ENCODE results near the gene HMCN1.

Gene HMCN1

DNA sequence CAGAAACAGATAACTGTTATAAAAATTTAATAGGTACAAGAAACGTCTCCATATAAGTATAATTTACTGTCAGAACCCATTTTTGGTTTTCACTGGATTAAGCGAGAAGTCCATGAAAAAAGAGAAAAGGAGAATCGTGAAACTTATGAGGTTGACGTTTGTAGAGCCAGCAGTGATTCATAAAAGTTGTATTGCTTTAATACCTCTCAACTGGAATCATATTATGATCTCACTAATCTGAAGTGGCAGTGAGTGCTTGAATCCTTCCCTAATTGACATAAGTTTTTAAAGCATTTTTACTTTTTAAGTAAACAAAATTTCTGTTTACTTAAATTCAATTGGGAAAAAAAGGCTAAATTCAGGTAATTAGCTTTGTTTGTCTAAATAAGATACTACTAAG lies 325.6 kb downstream of the HMCN1 start:
- no peak for TF ChIP-seq EZH2phosphoT487 (conservative IDR thresholded peaks at IDR 0.05; ENCODE audit: low read length)
- Histone ChIP-seq H4K20me1 (ENCODE audit: low read depth, low read length) (no peaks in the 10 kb centered on the region), H3K79me2 (ENCODE audit: insufficient read depth, low read length) (no peaks in the 10 kb centered on the region), H3K4me3 (ENCODE audit: insufficient read depth, low read length, poor library complexity, severe bottlenecking) (no peak overlapping the region), H3K9me2 (replicated peaks; ENCODE audit: insufficient read depth, low read length) (no peaks in the 10 kb centered on the region), H2AFZ (ENCODE audit: low read depth, low read length, severe bottlenecking) (no peak overlapping the region), H3K27me3 (ENCODE audit: low read length) (no peaks in the 10 kb centered on the region), H3K27ac (ENCODE audit: low read depth, low read length) (no peak overlapping the region), H3K4me2 (ENCODE audit: low read depth, low read length, poor library complexity, severe bottlenecking) (no peak overlapping the region), H3K36me3 (ENCODE audit: low read length) (no peaks in the 10 kb centered on the region), H3F3A (ENCODE audit: insufficient read depth) (no peaks in the 10 kb centered on the region), H3K9me3 (ENCODE audit: insufficient read depth, low read length) (no peaks in the 10 kb centered on the region), H3K9ac (ENCODE audit: low read length) (no peak overlapping the region)

DNA sequence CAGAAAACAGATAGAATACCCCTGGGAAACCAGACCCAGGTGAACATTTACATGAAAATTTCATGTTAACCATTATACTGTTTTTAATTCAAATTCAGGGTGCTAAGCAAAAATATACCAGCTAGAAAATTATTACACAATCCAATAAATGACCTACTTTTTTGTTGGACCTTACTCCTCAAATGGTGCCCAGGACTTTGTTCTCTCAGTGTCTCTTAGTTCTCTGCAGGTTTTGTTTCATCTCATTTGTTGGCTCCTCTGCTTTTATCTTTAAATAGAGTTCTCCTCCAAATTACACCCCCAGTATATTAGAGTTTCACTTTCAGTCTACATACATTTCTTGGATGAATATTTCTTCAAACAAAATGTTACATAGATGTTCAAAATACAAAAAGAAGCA lies 326.0 kb downstream of the HMCN1 start:
- Histone ChIP-seq H3K27ac (ENCODE audit: low read depth, low read length) (no peak overlapping the region), H3K9me2 (replicated peaks; ENCODE audit: insufficient read depth, low read length) (no peaks in the 10 kb centered on the region), H3K9ac (ENCODE audit: low read length) (no peak overlapping the region), H3F3A (ENCODE audit: insufficient read depth) (no peaks in the 10 kb centered on the region), H4K20me1 (ENCODE audit: low read depth, low read length) (no peaks in the 10 kb centered on the region), H3K79me2 (ENCODE audit: insufficient read depth, low read length) (no peaks in the 10 kb centered on the region), H3K36me3 (ENCODE audit: low read length) (no peaks in the 10 kb centered on the region), H3K27me3 (ENCODE audit: low read length) (no peaks in the 10 kb centered on the region), H2AFZ (ENCODE audit: low read depth, low read length, severe bottlenecking) (no peak overlapping the region), H3K4me3 (ENCODE audit: insufficient read depth, low read length, poor library complexity, severe bottlenecking) (no peak overlapping the region), H3K4me2 (ENCODE audit: low read depth, low read length, poor library complexity, severe bottlenecking) (no peak overlapping the region), H3K9me3 (ENCODE audit: insufficient read depth, low read length) (no peaks in the 10 kb centered on the region)
- TF ChIP-seq, protein P1, sequence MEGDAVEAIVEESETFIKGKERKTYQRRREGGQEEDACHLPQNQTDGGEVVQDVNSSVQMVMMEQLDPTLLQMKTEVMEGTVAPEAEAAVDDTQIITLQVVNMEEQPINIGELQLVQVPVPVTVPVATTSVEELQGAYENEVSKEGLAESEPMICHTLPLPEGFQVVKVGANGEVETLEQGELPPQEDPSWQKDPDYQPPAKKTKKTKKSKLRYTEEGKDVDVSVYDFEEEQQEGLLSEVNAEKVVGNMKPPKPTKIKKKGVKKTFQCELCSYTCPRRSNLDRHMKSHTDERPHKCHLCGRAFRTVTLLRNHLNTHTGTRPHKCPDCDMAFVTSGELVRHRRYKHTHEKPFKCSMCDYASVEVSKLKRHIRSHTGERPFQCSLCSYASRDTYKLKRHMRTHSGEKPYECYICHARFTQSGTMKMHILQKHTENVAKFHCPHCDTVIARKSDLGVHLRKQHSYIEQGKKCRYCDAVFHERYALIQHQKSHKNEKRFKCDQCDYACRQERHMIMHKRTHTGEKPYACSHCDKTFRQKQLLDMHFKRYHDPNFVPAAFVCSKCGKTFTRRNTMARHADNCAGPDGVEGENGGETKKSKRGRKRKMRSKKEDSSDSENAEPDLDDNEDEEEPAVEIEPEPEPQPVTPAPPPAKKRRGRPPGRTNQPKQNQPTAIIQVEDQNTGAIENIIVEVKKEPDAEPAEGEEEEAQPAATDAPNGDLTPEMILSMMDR (IDR thresholded peaks at IDR 0.05; ENCODE audit: insufficient read depth, low read length, poor library complexity, severe bottlenecking), result no peak
- no peak for TF ChIP-seq EZH2phosphoT487 (conservative IDR thresholded peaks at IDR 0.05; ENCODE audit: low read length)

DNA sequence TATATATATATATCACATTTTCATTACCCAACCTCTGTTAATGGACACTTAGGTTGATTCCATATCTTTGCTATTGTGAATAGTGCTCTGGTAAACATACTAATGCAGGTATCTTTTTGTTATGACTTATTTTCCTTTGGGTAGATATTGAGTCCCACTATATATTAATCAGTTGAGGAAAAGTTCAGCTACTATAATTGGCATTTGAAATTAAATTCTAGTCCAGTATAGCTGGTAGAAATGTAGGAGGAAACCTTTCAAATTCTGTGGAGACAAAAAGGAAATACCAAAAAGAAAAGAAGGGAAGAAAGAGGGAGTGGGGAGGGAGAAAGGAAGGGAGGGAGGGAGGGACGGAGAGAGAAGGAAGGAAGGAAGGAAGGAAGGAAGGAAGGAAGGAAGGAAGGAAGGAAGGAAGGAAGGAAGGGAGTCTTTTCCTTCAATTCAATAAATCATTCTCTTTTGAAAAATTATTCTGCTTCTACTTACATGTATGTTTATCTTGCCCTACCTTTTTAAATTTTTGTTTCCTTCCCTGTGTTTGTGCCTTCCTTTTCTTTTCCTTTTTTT lies 329.0 kb downstream of the HMCN1 start:
- Histone ChIP-seq H3K4me2 (ENCODE audit: low read depth, low read length, poor library complexity, severe bottlenecking) (no peak overlapping the region), H3K27me3 (ENCODE audit: low read length) (no peaks in the 10 kb centered on the region), H3K27ac (ENCODE audit: low read depth, low read length) (no peak overlapping the region), H3K9me3 (ENCODE audit: insufficient read depth, low read length) (no peaks in the 10 kb centered on the region), H2AFZ (ENCODE audit: low read depth, low read length, severe bottlenecking) (no peak overlapping the region), H3K9ac (ENCODE audit: low read length) (no peak overlapping the region), H3K79me2 (ENCODE audit: insufficient read depth, low read length) (no peaks in the 10 kb centered on the region), H4K20me1 (ENCODE audit: low read depth, low read length) (no peaks in the 10 kb centered on the region), H3K36me3 (ENCODE audit: low read length) (no peaks in the 10 kb centered on the region), H3K4me3 (ENCODE audit: insufficient read depth, low read length, poor library complexity, severe bottlenecking) (no peak overlapping the region), H3F3A (ENCODE audit: insufficient read depth) (no peaks in the 10 kb centered on the region), H3K9me2 (replicated peaks; ENCODE audit: insufficient read depth, low read length) (no peaks in the 10 kb centered on the region)
- no peak for TF ChIP-seq EZH2phosphoT487 (conservative IDR thresholded peaks at IDR 0.05; ENCODE audit: low read length)
- TF ChIP-seq, protein P1 (IDR thresholded peaks at IDR 0.05; ENCODE audit: insufficient read depth, low read length, poor library complexity, severe bottlenecking), result no peak

DNA sequence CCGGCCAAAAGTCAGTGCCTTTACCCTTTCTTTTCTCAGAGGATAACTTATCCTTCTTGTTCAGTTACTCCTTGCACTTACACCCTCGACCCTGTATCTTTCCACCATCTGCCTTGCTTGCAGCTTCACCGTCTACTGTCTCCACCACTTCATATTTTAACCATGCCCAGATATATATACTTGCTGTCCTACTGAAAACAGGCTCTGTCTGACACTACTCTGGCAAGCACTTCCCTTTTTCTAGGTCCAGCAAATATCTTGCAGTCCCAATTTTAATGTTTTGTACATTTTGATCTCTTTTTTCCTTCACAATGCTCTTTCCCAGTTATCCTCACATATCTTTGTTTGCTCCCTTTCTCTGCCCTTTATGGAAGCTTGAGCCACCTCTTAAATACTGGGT lies 332.2 kb downstream of the HMCN1 start:
- Histone ChIP-seq H3K4me3 (ENCODE audit: insufficient read depth, low read length, poor library complexity, severe bottlenecking) (no peak overlapping the region), H3K79me2 (ENCODE audit: insufficient read depth, low read length) (no peaks in the 10 kb centered on the region), H3K9ac (ENCODE audit: low read length) (no peak overlapping the region), H3K4me2 (ENCODE audit: low read depth, low read length, poor library complexity, severe bottlenecking) (no peak overlapping the region), H3F3A (ENCODE audit: insufficient read depth) (no peaks in the 10 kb centered on the region), H4K20me1 (ENCODE audit: low read depth, low read length) (no peaks in the 10 kb centered on the region), H3K9me2 (replicated peaks; ENCODE audit: insufficient read depth, low read length) (no peaks in the 10 kb centered on the region), H3K9me3 (ENCODE audit: insufficient read depth, low read length) (no peaks in the 10 kb centered on the region), H3K27ac (ENCODE audit: low read depth, low read length) (no peak overlapping the region), H3K27me3 (ENCODE audit: low read length) (no peaks in the 10 kb centered on the region), H3K36me3 (ENCODE audit: low read length) (no peaks in the 10 kb centered on the region), H2AFZ (ENCODE audit: low read depth, low read length, severe bottlenecking) (no peak overlapping the region)
- TF ChIP-seq, protein P1 (IDR thresholded peaks at IDR 0.05; ENCODE audit: insufficient read depth, low read length, poor library complexity, severe bottlenecking), result no peak
- no peak for TF ChIP-seq EZH2phosphoT487 (conservative IDR thresholded peaks at IDR 0.05; ENCODE audit: low read length)
